Measurements from ENCODE around the gene PRKAG2.

GRCh38 chr7:151566897-151567320 lies 310.0 kb downstream of the PRKAG2 start:
- TF ChIP-seq JUND (IDR thresholded peaks at IDR 0.05) (no peak), CTCF (IDR thresholded peaks at IDR 0.05; ENCODE audit: low read depth, low read length, missing input control) (no peak), ATF3 (IDR thresholded peaks at IDR 0.05) (no peak), MAX (IDR thresholded peaks at IDR 0.05) (no peak)
